Stomach (tissue), 4 donors: ENCODE measurements around the gene CLBA1.

Source experiments
- CTCF ChIP-seq, 7 experiments: fragments of 450-650 bp in 4 of 7; fragments of 200-600 bp in 3 of 7; sonication (generic) in 3 of 7; IDR thresholded peaks; one replicate each; pipeline ENCODE4 v1.5.1; 2016 to 2019; ENCODE audit warnings: antibody characterized with exemption in 7 of 7, control low read depth in 2 of 7, mild to moderate bottlenecking in 1 of 7
- EP300 ChIP-seq: sonication (generic); formaldehyde crosslinking; IDR thresholded peaks from one replicate; pipeline ENCODE4 v1.6.1; 2017; ENCODE audit warnings: antibody characterized with exemption
- POLR2A ChIP-seq, 4 donors: fragments of 450-650 bp; IDR thresholded peaks; one replicate each; pipeline ENCODE4 v1.6.1; 2016; ENCODE audit warnings: antibody characterized with exemption in 4 of 4, control low read depth in 2 of 4, mild to moderate bottlenecking in 1 of 4, moderate library complexity in 1 of 4
- POLR2AphosphoS5 ChIP-seq, 3 donors: sonication (generic); formaldehyde crosslinking; IDR thresholded peaks; one replicate each; pipeline ENCODE4 v1.6.1; 2016; ENCODE audit warnings: antibody characterized with exemption in 3 of 3

GRCh38 chr14:104939666-104940410, 45.8 kb upstream of the CLBA1 start:
- TF ChIP-seq POLR2A (IDR thresholded peaks at IDR 0.05) = no peak
- no peak for TF ChIP-seq CTCF (IDR thresholded peaks at IDR 0.05)
- no peak for TF ChIP-seq POLR2AphosphoS5 (IDR thresholded peaks at IDR 0.05)
- TF ChIP-seq EP300 = no peak
